Measurements from ENCODE around the gene SCAMP2.

- TF ChIP-seq CTCF (IDR thresholded peaks at IDR 0.05; ENCODE audit: poor library complexity, severe bottlenecking) = no peak
- no peak for TF ChIP-seq RAD21 (conservative IDR thresholded peaks at IDR 0.05)
Observed at GRCh38 chr15:74826364-74826819, 46.8 kb downstream of the SCAMP2 start, which contains the start of gene CPLX3.
